Stomach (tissue), 9 donors: Measurements from ENCODE around the gene DNAJB1. TPM values are rescaled to one million over a fixed set of nuclear protein-coding genes. Genes with fewer than 3 reads are reported as not detected.
A peak's percentile ranks its signal among the peaks of the same experiment; 100 is the strongest.
"Not testable (repeated sequence)": the region's sequence is repeated elsewhere in the genome, so short reads cannot be mapped to it uniquely, and the experiment has no call there.

Experiments used
- DNase-seq, 2 donors: peaks; one replicate each; pipeline versions ENCODE4 v3.0.0 to v3.0.0-alpha.2; 2013 to 2019
- H3K27ac ChIP-seq, 5 donors: fragments of 200-600 bp in 4 of 5; sonication (generic) in 4 of 5; one replicate each; pipeline ENCODE4 v1.5.1; 2013 to 2019; ENCODE audit warnings: mild to moderate bottlenecking in 1 of 5, moderate library complexity in 1 of 5
- H3K27me3 ChIP-seq, 3 donors: fragments of 200-600 bp; sonication (generic); one replicate each; pipeline ENCODE4 v1.5.1; 2017 to 2019; ENCODE audit warnings: mixed run types in 1 of 3
- H3K36me3 ChIP-seq, 4 donors: fragments of 200-600 bp; sonication (generic); 1 replicate in 3 of 4; 2 replicates in 1 of 4; pipeline ENCODE4 v1.5.1; 2016 to 2019
- H3K4me1 ChIP-seq, 4 donors: fragments of 200-600 bp; sonication (generic); one replicate each; pipeline ENCODE4 v1.5.1; 2016 to 2019
- H3K4me3 ChIP-seq, 4 donors: fragments of 200-600 bp; sonication (generic) in 3 of 4; one replicate each; pipeline ENCODE4 v1.5.1; 2016 to 2019; ENCODE audit warnings: mild to moderate bottlenecking in 1 of 4
- H3K9me3 ChIP-seq, 4 donors: fragments of 200-600 bp; sonication (generic); one replicate each; pipeline ENCODE4 v1.5.1; 2016 to 2019
- CTCF ChIP-seq, 7 experiments: fragments of 450-650 bp in 4 of 7; fragments of 200-600 bp in 3 of 7; sonication (generic) in 3 of 7; IDR thresholded peaks; one replicate each; pipeline ENCODE4 v1.5.1; 2016 to 2019; ENCODE audit warnings: antibody characterized with exemption in 7 of 7, control low read depth in 2 of 7, mild to moderate bottlenecking in 1 of 7
- EP300 ChIP-seq: sonication (generic); formaldehyde crosslinking; IDR thresholded peaks from one replicate; pipeline ENCODE4 v1.6.1; 2017; ENCODE audit warnings: antibody characterized with exemption
- POLR2A ChIP-seq, 4 donors: fragments of 450-650 bp; IDR thresholded peaks; one replicate each; pipeline ENCODE4 v1.6.1; 2016; ENCODE audit warnings: antibody characterized with exemption in 4 of 4, control low read depth in 2 of 4, mild to moderate bottlenecking in 1 of 4, moderate library complexity in 1 of 4
- POLR2AphosphoS5 ChIP-seq, 3 donors: sonication (generic); formaldehyde crosslinking; IDR thresholded peaks; one replicate each; pipeline ENCODE4 v1.6.1; 2016; ENCODE audit warnings: antibody characterized with exemption in 3 of 3
- WGBS, 5 donors: extraction: QIAGEN DNeasy Blood & Tissue Kit in 3 of 5; methylation state at CpG; one replicate each; pipeline versions ENCODE4 v1.1.5 to v1.1.7; 2013 to 2018; 5-methylcytosine and 5-hydroxymethylcytosine counted together
- intact Hi-C: fragments of 100-400 bp; cut with DNase I; formaldehyde crosslinking; loops from one replicate; pipeline ENCODE4 v1.15.1; 2023; ENCODE audit warnings: low total_unique reads
- polyA plus RNA-seq, 3 donors: library from polyadenylated mRNA; stranded (reverse); fragments of 200-250 nt; gene quantifications; one replicate each; pipeline ENCODE4 v1.2.3, GENCODE V29; 2013
- total RNA-seq, 5 donors: library from RNA; depleted of rRNA; stranded (reverse); fragments of >200 nt; gene quantifications; one replicate each; pipeline versions ENCODE4 v1.1.0 to v1.2.3, GENCODE V29; 2014 to 2016
- donor health status: healthy with polysubstance abuse.
- donor health status: Bipolar disorder and iron deficiency.
- donor health status: healthy.

DNAJB1 gene
- total and polyA plus RNA-seq, 8 donors = 9.9 to 85.8 (median 50.4) TPM

GRCh38 chr19:14542711-14543328, 24.6 kb upstream of the DNAJB1 start:
- Histone ChIP-seq H3K27me3 (no peaks in the 10 kb centered on the region), H3K36me3 (peaks cover 0 to 4% (median 0%) of the 10 kb centered on the region in 4 donors), H3K4me3 (no peak overlapping the region), H3K4me1 (peaks cover 0 to 34% (median 20%) of the 10 kb centered on the region in 4 donors), H3K9me3 (no peaks in the 10 kb centered on the region), H3K27ac (no peak overlapping the region)
- peak in 1 of 2 donors; percentile 75 for DNase-seq
- TF ChIP-seq POLR2A (IDR thresholded peaks at IDR 0.05) (no peak), CTCF (IDR thresholded peaks at IDR 0.05) (no peak), EP300 (no peak), POLR2AphosphoS5 (IDR thresholded peaks at IDR 0.05) (no peak)
- WGBS, 5 donors = 50 to 64% (median 56%) methylated on average over 7 of the region's 7 CpGs
- intact Hi-C loops = no loop called here

- H3K9me3 ChIP-seq, H3K4me3 ChIP-seq, H3K36me3 ChIP-seq, DNase-seq, intact Hi-C loops, H3K27me3 ChIP-seq, H3K27ac ChIP-seq: not testable (repeated sequence)
- 78 to 94% (median 84%) methylated on average over 5 of the region's 5 CpGs for WGBS, 5 donors
- peaks cover 0 to 39% (median 22%) of the 10 kb centered on the region in 4 donors for H3K4me1 ChIP-seq
Measured at GRCh38 chr19:14541979-14542378, 23.8 kb upstream of the DNAJB1 start.

- Histone ChIP-seq H3K27me3 (no peaks in the 10 kb centered on the region), H3K27ac (no peak overlapping the region), H3K9me3 (no peaks in the 10 kb centered on the region), H3K36me3 (peaks cover 0 to 4% (median 0%) of the 10 kb centered on the region in 4 donors), H3K4me3 (no peak overlapping the region), H3K4me1 (peaks cover 7 to 45% (median 26%) of the 10 kb centered on the region in 4 donors)
- TF ChIP-seq EP300 (no peak), POLR2AphosphoS5 (IDR thresholded peaks at IDR 0.05) (no peak), CTCF (IDR thresholded peaks at IDR 0.05) (no peak), POLR2A (IDR thresholded peaks at IDR 0.05) (no peak)
- intact Hi-C loops = no loop called here
- WGBS, 5 donors = 90 to 94% (median 92%) methylated on average over 19 of the region's 19 CpGs
- no peak for DNase-seq
Measured at GRCh38 chr19:14540741-14541525, 22.7 kb upstream of the DNAJB1 start.

GRCh38 chr19:14536926-14537692, 18.9 kb upstream of the DNAJB1 start:
- no peak for TF ChIP-seq CTCF (IDR thresholded peaks at IDR 0.05)
- no peak for TF ChIP-seq POLR2A (IDR thresholded peaks at IDR 0.05)
- TF ChIP-seq POLR2AphosphoS5 (IDR thresholded peaks at IDR 0.05) = peak in 2 of 3 donors; percentile 52 to 54
- intact Hi-C loops = no loop called here
- Histone ChIP-seq H3K27me3 (no peaks in the 10 kb centered on the region), H3K9me3 (no peaks in the 10 kb centered on the region), H3K27ac (peak overlapping the region; percentile 60 to 74 (median 66)), H3K36me3 (peaks cover 0 to 9% (median 6%) of the 10 kb centered on the region in 4 donors), H3K4me1 (peaks cover 5 to 31% (median 15%) of the 10 kb centered on the region in 4 donors), H3K4me3 (peak overlapping the region; percentile 23 to 32 (median 28))
- peak; percentile 87 to 95 for DNase-seq
- 11 to 33% (median 13%) methylated on average over 18 to 24 of the region's 24 CpGs for WGBS, 5 donors
